HepG2 (cell line): ENCODE results near the gene CDH8. TPM values are rescaled to one million over a fixed set of nuclear protein-coding genes. Genes with fewer than 3 reads are reported as not detected.

Source experiments
- ATAC-seq: fragments of 200-7000 bp; cut with Tn5 transposase; 3 replicates; pipeline ENCODE4 v1.9.1; 2020; ENCODE audit warnings: mild to moderate bottlenecking, moderate library complexity
- BruUV-seq: library from RNA; stranded (reverse); fragments of 400-500 nt; replicated peaks from 2 replicates; lab custom pipeline; 2021; lab: Mats Ljungman, UMichigan
- CTCF ChIA-PET: fragments of 300-600 bp; formaldehyde crosslinking; extraction: SDS; loops from one replicate; lab custom pipeline; 2021; ENCODE audit warnings: low total read pairs, inconsistent platforms, low intra/inter-chr PET ratio; lab: Yijun Ruan, JAX
- POLR2A ChIA-PET: fragments of 350-600 bp; sonication (Branson Sonifier 250); formaldehyde crosslinking; loops from one replicate; lab custom pipeline; 2020; ENCODE audit warnings: antibody characterized with exemption, inconsistent platforms; lab: Yijun Ruan, JAX
- DNase-seq: peaks from one replicate; pipeline ENCODE4 v3.0.0-alpha.2; 2015; ENCODE audit warnings: low spot score
- FAIRE-seq: peaks from 3 replicates; lab custom pipeline; 2011; peaks lifted over from hg19 to GRCh38; lab: Jason Lieb, UNC
- H2AFZ ChIP-seq: one replicate; pipeline ENCODE4 v1.6.1; 2011; ENCODE audit warnings: low read length, inconsistent platforms
- H3K27ac ChIP-seq: fragments of 300-600 bp; 3 replicates; pipeline ENCODE4 v1.8.0; 2011; ENCODE audit warnings: mixed run types, mild to moderate bottlenecking, mixed read lengths, low read length, inconsistent platforms; ENCODE audit not compliant: insufficient read depth; ENCODE audit errors: extremely low read length
- H3K27me3 ChIP-seq, 2 experiments: fragments of 200-600 bp in 1 of 2; 2 replicates in 1 of 2; 3 replicates in 1 of 2; pipeline versions ENCODE4 v1.6.0 to v1.8.0; 2011; ENCODE audit warnings: low read length in 2 of 2, mild to moderate bottlenecking in 2 of 2, moderate library complexity in 2 of 2, inconsistent platforms in 1 of 2; ENCODE audit not compliant: insufficient read depth in 2 of 2, control insufficient read depth in 1 of 2
- H3K36me3 ChIP-seq, 2 experiments: fragments of 200-600 bp in 1 of 2; replicated peaks in 1 of 2; 2 replicates in 1 of 2; 3 replicates in 1 of 2; pipeline versions ENCODE4 v1.5.1 to v1.8.0; 2011; ENCODE audit warnings: low read length in 2 of 2, inconsistent platforms in 1 of 2; ENCODE audit not compliant: insufficient read depth in 2 of 2, control insufficient read depth in 1 of 2
- H3K4me1 ChIP-seq: 2 replicates; pipeline ENCODE4 v1.5.1; 2012; ENCODE audit warnings: low read length, inconsistent platforms; ENCODE audit not compliant: insufficient read depth
- H3K4me2 ChIP-seq: 2 replicates; pipeline ENCODE4 v1.6.0; 2011; ENCODE audit warnings: low read depth, low read length, inconsistent platforms
- H3K4me3 ChIP-seq, 3 experiments: fragments of 200-600 bp in 1 of 3; sonication (generic), shearing (Covaris generic) in 1 of 3; replicated peaks in 1 of 3; 2 replicates each; pipeline ENCODE4 v1.5.1; 2011 to 2016; ENCODE audit warnings: low read length in 3 of 3, inconsistent platforms in 2 of 3, low read depth in 2 of 3, mild to moderate bottlenecking in 2 of 3, control low read depth in 1 of 3, mixed read lengths in 1 of 3; ENCODE audit not compliant: insufficient read depth in 1 of 3
- H3K79me2 ChIP-seq: one replicate; pipeline ENCODE4 v1.6.1; 2011; ENCODE audit warnings: low read length, inconsistent platforms; ENCODE audit not compliant: insufficient read depth
- H3K9ac ChIP-seq: 2 replicates; pipeline ENCODE4 v1.6.0; 2011; ENCODE audit warnings: mild to moderate bottlenecking, low read depth, low read length, inconsistent platforms; ENCODE audit not compliant: insufficient read depth
- H3K9me3 ChIP-seq: 2 replicates; pipeline ENCODE4 v1.5.1; 2012; ENCODE audit warnings: mild to moderate bottlenecking, low read length
- H4K20me1 ChIP-seq: 2 replicates; pipeline ENCODE4 v1.6.0; 2011; ENCODE audit warnings: inconsistent platforms, mild to moderate bottlenecking, low read length, moderate library complexity; ENCODE audit not compliant: insufficient read depth
- CBX1 ChIP-seq: IDR thresholded peaks from one replicate; pipeline ENCODE4 v1.6.1; 2016; ENCODE audit warnings: antibody characterized with exemption, low read depth
- HNF1B ChIP-seq: sonication (generic); formaldehyde crosslinking; IDR thresholded peaks from 2 replicates; pipeline ENCODE4 v1.5.1; 2020; ENCODE audit warnings: mild to moderate bottlenecking, moderate library complexity, missing genetic modification reagents
- HNRNPK ChIP-seq: fragments of 200-400 bp; formaldehyde crosslinking; IDR thresholded peaks from 2 replicates; pipeline ENCODE4 v1.6.1; 2018; ENCODE audit warnings: low read length, low read depth, moderate library complexity, mild to moderate bottlenecking; ENCODE audit not compliant: poor library complexity, severe bottlenecking
- WGBS: methylation state at CpG from one replicate; pipeline ENCODE4 v1.1.6; 2017; ENCODE audit warnings: low lambda C conversion rate; 5-methylcytosine and 5-hydroxymethylcytosine counted together
- in situ Hi-C: cut with HindIII; loops from 2 replicates; pipeline ENCODE4 v1.10.0; 2017; ENCODE audit warnings: low pct_unique_long_range_greater_than_20kb; ENCODE audit not compliant: extremely low pct_ligation_motif_present
- intact Hi-C: fragments of 100-400 bp; cut with micrococcal nuclease; formaldehyde crosslinking; loops from one replicate; pipeline ENCODE4 v1.10.0; 2022; ENCODE audit not compliant: unreplicated experiment
- polyA plus RNA-seq, 8 experiments: library from polyadenylated mRNA; depleted of rRNA in 3 of 8; stranded (reverse) in 7 of 8; unstranded in 1 of 8; fragments of >200 nt; fragmentation: Illumina TruSeq in 4 of 8; extraction: Trizol in 4 of 8; gene quantifications; 2 replicates each; pipeline versions ENCODE4 v1.2.1 to v1.2.3, GENCODE V29; 2011 to 2016; ENCODE audit warnings: low read depth in 4 of 8, missing spikeins in 1 of 8, mixed read lengths in 1 of 8; ENCODE audit not compliant: insufficient read depth in 1 of 8
- total RNA-seq, 5 experiments: library from RNA; depleted of rRNA; stranded (reverse); fragments of >200 nt; fragmentation: Illumina TruSeq; extraction: Trizol; gene quantifications; 2 replicates each; pipeline ENCODE4 v1.2.3, GENCODE V29; 2016; ENCODE audit warnings: low read depth in 1 of 5

Gene CDH8
- total and polyA plus RNA-seq, 2 of the 13 experiments (the other 11 are each of a cell fraction or from before 2014, with no cell fraction given), result not detected

- intact Hi-C loops (no loop called here), in situ Hi-C loops (no loop called here)
- Histone ChIP-seq H3K9me3 (peaks cover 26% of the 10 kb centered on the region), H3K4me2 (no peak overlapping the region), H4K20me1 (no peaks in the 10 kb centered on the region), H3K79me2 (no peaks in the 10 kb centered on the region), H3K36me3 (no peaks in the 10 kb centered on the region), H3K27ac (no peak overlapping the region), H3K4me3 (no peak overlapping the region), H3K27me3 (no peaks in the 10 kb centered on the region), H2AFZ (no peak overlapping the region), H3K4me1 (no peaks in the 10 kb centered on the region), H3K9ac (no peak overlapping the region)
- no peak for TF ChIP-seq HNF1B
- CTCF ChIA-PET, result no interaction called here
- POLR2A ChIA-PET, result no interaction called here
- ATAC-seq (no peak), DNase-seq (no peak), FAIRE-seq (no peak)
- WGBS, result 3% methylated on average over 3 of the region's 3 CpGs
- no TSS peak for BruUV-seq
Measured at GRCh38 chr16:61671161-61671560, 365.1 kb downstream of the CDH8 start.

- CTCF ChIA-PET, result no interaction called here
- intact Hi-C loops (no loop called here), in situ Hi-C loops (no loop called here)
- Histone ChIP-seq H3K27ac (no peak overlapping the region), H3K4me3 (no peak overlapping the region), H3K4me2 (no peak overlapping the region), H4K20me1 (no peaks in the 10 kb centered on the region), H2AFZ (no peak overlapping the region), H3K79me2 (no peaks in the 10 kb centered on the region), H3K27me3 (no peaks in the 10 kb centered on the region), H3K9ac (no peak overlapping the region), H3K9me3 (0 out of 2 replicates have a peak, but pooled peaks cover 8% of the 10 kb centered on the region), H3K4me1 (no peaks in the 10 kb centered on the region), H3K36me3 (no peaks in the 10 kb centered on the region)
- ATAC-seq (no peak), FAIRE-seq (no peak), DNase-seq (no peak)
- TF ChIP-seq HNRNPK (peak; percentile 73), CBX1 (no peak)
- POLR2A ChIA-PET, result no interaction called here
- 0% methylated on average over 1 of the region's 1 CpG for WGBS
- BruUV-seq, result no TSS peak
Measured at GRCh38 chr16:61665512-61665911, 370.7 kb downstream of the CDH8 start.
